Neural cell (in vitro differentiated cells): ENCODE results near the gene CTNNA1. TPM values are rescaled to one million over a fixed set of nuclear protein-coding genes. Genes with fewer than 3 reads are reported as not detected.

ENCODE experiments used
- H2AFZ ChIP-seq: fragments of 200-600, 300-800 bp; sonication (generic), shearing (Covaris generic); 2 replicates; pipeline ENCODE4 v1.6.0; 2014; ENCODE audit warnings: low read depth, mild to moderate bottlenecking, antibody characterized with exemption, low read length, moderate library complexity
- H3F3A ChIP-seq: fragments of 200-600 bp; shearing (Covaris generic); 2 replicates; pipeline ENCODE4 v1.6.1; 2016; ENCODE audit warnings: mild to moderate bottlenecking, moderate library complexity, mixed read lengths, antibody characterized with exemption, low read length; ENCODE audit not compliant: insufficient read depth, poor library complexity, severe bottlenecking
- H3K27ac ChIP-seq: fragments of 200-600, 300-800 bp; sonication (generic), shearing (Covaris generic); 2 replicates; pipeline ENCODE4 v1.5.1; 2014; ENCODE audit warnings: mild to moderate bottlenecking, low read length, moderate library complexity
- H3K27me3 ChIP-seq: fragments of 300-800, 200-600 bp; sonication (generic), shearing (Covaris generic); 2 replicates; pipeline ENCODE4 v1.6.0; 2014; ENCODE audit warnings: mild to moderate bottlenecking, low read depth, low read length, moderate library complexity; ENCODE audit not compliant: insufficient read depth
- H3K36me3 ChIP-seq: fragments of 300-800, 200-600 bp; sonication (generic), shearing (Covaris generic); 2 replicates; pipeline ENCODE4 v1.5.1; 2014; ENCODE audit warnings: mild to moderate bottlenecking, antibody characterized with exemption, low read length, moderate library complexity; ENCODE audit not compliant: insufficient read depth
- H3K4me2 ChIP-seq: fragments of 300-800, 200-600 bp; sonication (generic), shearing (Covaris generic); 2 replicates; pipeline ENCODE4 v1.6.0; 2014; ENCODE audit warnings: mild to moderate bottlenecking, low read length
- H3K4me3 ChIP-seq: fragments of 300-800, 200-600 bp; sonication (generic), shearing (Covaris generic); 2 replicates; pipeline ENCODE4 v1.5.1; 2014; ENCODE audit warnings: mild to moderate bottlenecking, low read length, moderate library complexity
- H3K79me2 ChIP-seq: fragments of 200-600 bp; shearing (Covaris generic); replicated peaks from 2 replicates; pipeline ENCODE4 v1.6.0; 2014; ENCODE audit warnings: mild to moderate bottlenecking, low read length, moderate library complexity; ENCODE audit not compliant: insufficient read depth
- H3K9ac ChIP-seq: fragments of 300-800, 200-600 bp; sonication (generic), shearing (Covaris generic); 2 replicates; pipeline ENCODE4 v1.6.1; 2016; ENCODE audit warnings: mild to moderate bottlenecking, low read length, mixed read lengths
- H3K9me2 ChIP-seq: fragments of 200-600 bp; shearing (Covaris generic); 2 replicates; pipeline ENCODE4 v1.6.1; 2016; ENCODE audit warnings: mild to moderate bottlenecking, low read length, mixed read lengths; ENCODE audit not compliant: insufficient read depth
- H3K9me3 ChIP-seq: fragments of 200-600, 300-800 bp; sonication (generic), shearing (Covaris generic); 2 replicates; pipeline ENCODE4 v1.6.1; 2016; ENCODE audit warnings: mild to moderate bottlenecking, mixed run types, low read length, moderate library complexity, mixed read lengths
- H4K20me1 ChIP-seq: fragments of 200-600 bp; shearing (Covaris generic); 2 replicates; pipeline ENCODE4 v1.6.1; 2016; ENCODE audit warnings: mild to moderate bottlenecking, mixed run types; ENCODE audit not compliant: insufficient read depth
- EP300 ChIP-seq: fragments of 450-650 bp; conservative IDR thresholded peaks from 2 replicates; pipeline ENCODE4 v1.6.1; 2014; ENCODE audit warnings: antibody characterized with exemption, mild to moderate bottlenecking, moderate library complexity; ENCODE audit not compliant: poor library complexity, severe bottlenecking
- EZH2 ChIP-seq: fragments of 200-600, 300-800 bp; shearing (Covaris generic), sonication (generic); IDR thresholded peaks from 2 replicates; pipeline ENCODE4 v1.6.1; 2014; ENCODE audit warnings: antibody characterized with exemption, low read length, borderline replicate concordance, mild to moderate bottlenecking; ENCODE audit not compliant: insufficient read depth, poor library complexity, severe bottlenecking
- MXI1 ChIP-seq: fragments of 450-650 bp; conservative IDR thresholded peaks from 2 replicates; pipeline ENCODE4 v1.6.1; 2014; ENCODE audit warnings: antibody characterized with exemption, mild to moderate bottlenecking; ENCODE audit not compliant: poor library complexity, severe bottlenecking
- POLR2AphosphoS5 ChIP-seq: IDR thresholded peaks from 2 replicates; pipeline ENCODE4 v1.6.1; 2012
- RAD21 ChIP-seq: fragments of 450-650 bp; conservative IDR thresholded peaks from 2 replicates; pipeline ENCODE4 v1.6.1; 2014; ENCODE audit warnings: antibody characterized with exemption, mild to moderate bottlenecking, moderate library complexity
- SMC3 ChIP-seq: fragments of 450-650 bp; conservative IDR thresholded peaks from 2 replicates; pipeline ENCODE4 v1.6.1; 2014; ENCODE audit warnings: antibody characterized with exemption, mild to moderate bottlenecking, moderate library complexity; ENCODE audit not compliant: poor library complexity
- TAF1 ChIP-seq: IDR thresholded peaks from 2 replicates; pipeline ENCODE4 v1.6.1; 2012; ENCODE audit warnings: low read depth
- polyA plus RNA-seq: library from polyadenylated mRNA; depleted of rRNA; stranded (reverse); fragments of >200 nt; gene quantifications from 2 replicates; pipeline ENCODE4 v1.2.3, GENCODE V29; 2014
- TF ChIP-seq, protein P1 (sequence below): fragments of 450-650 bp; IDR thresholded peaks from 2 replicates; pipeline ENCODE4 v1.5.1; 2014; ENCODE audit warnings: antibody characterized with exemption, mild to moderate bottlenecking, moderate library complexity; ENCODE audit not compliant: poor library complexity, severe bottlenecking
- TF ChIP-seq, protein P2 (sequence below): IDR thresholded peaks from 2 replicates; pipeline ENCODE4 v1.6.1; 2012; ENCODE audit warnings: borderline replicate concordance

Gene CTNNA1
- polyA plus RNA-seq, 1 donor from 2014 or later, result 87.9 TPM

DNA sequence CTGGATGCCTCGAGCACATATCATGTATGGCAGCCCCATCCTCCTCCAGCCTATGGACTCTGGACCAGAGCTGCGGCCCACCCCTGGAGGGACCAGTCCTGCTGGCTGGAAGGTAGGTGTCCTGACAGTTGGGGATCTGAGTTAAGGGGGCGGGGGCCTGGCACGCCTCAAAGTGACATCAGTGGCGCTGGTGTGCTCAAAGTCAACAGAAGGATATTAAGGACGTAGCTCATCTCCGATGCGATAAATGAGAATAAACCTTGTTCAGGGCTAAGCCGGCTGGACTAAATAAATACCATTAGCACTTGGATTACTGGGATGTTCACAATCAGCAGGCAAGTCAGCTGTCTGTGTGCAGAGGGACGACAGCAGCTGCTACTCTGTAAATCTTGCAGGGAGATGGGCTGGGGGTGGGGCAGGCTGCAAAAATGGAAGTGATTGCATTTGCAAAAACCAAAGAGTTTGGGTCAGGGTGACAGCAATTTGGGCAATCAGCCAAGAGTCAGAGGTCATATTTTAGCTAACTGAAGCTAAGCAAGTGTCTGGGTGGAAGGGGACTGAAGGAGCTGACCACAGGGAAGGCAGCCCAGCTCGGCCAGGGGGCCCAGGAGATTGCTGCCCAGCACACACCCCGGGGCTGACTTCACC, 201.9 kb downstream of the CTNNA1 start:
- Histone ChIP-seq H3K27ac (no peak overlapping the region), H3K4me2 (no peak overlapping the region)

DNA sequence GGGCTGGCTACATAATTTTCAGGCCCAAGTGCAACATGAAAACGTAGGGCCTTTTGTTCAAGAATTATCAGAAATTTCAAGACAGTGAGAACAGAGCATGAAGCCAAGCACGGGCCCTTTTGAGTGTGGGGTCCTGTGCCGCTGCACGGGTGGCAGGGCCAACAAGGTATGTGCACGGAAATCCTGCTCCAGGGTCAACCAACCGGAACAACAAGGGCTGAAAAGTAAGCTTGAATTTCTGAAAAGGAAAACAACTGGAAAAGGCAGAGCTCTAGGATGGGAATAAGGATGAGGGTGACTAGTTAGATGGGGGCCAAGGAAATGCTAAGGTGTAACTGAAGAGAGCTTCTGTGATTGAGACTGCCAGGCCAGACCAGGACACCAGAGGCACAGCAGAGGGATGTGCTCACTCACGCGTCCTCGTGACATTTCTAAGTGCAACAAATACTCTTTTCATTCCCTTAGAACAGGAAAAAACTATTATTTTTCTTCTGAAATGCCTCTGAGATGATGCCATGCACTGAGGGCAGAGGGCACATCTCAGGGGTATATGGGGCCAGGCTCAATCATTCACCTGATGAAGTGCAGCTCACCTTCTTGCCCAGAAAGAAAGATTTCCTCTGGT, 202.6 kb downstream of the CTNNA1 start:
- Histone ChIP-seq H3K79me2 (no peaks in the 10 kb centered on the region), H3K9me2 (no peaks in the 10 kb centered on the region), H3K36me3 (no peaks in the 10 kb centered on the region), H3K9ac (no peak overlapping the region), H3K9me3 (no peaks in the 10 kb centered on the region), H3F3A (no peaks in the 10 kb centered on the region), H2AFZ (no peak overlapping the region), H3K4me2 (no peak overlapping the region), H4K20me1 (no peaks in the 10 kb centered on the region), H3K27me3 (no peaks in the 10 kb centered on the region), H3K4me3 (no peak overlapping the region), H3K27ac (no peak overlapping the region)
- TF ChIP-seq TAF1, result no peak
- TF ChIP-seq, protein P1, sequence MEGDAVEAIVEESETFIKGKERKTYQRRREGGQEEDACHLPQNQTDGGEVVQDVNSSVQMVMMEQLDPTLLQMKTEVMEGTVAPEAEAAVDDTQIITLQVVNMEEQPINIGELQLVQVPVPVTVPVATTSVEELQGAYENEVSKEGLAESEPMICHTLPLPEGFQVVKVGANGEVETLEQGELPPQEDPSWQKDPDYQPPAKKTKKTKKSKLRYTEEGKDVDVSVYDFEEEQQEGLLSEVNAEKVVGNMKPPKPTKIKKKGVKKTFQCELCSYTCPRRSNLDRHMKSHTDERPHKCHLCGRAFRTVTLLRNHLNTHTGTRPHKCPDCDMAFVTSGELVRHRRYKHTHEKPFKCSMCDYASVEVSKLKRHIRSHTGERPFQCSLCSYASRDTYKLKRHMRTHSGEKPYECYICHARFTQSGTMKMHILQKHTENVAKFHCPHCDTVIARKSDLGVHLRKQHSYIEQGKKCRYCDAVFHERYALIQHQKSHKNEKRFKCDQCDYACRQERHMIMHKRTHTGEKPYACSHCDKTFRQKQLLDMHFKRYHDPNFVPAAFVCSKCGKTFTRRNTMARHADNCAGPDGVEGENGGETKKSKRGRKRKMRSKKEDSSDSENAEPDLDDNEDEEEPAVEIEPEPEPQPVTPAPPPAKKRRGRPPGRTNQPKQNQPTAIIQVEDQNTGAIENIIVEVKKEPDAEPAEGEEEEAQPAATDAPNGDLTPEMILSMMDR, result no peak
- no peak for TF ChIP-seq EZH2
- TF ChIP-seq RAD21, result no peak
- no peak for TF ChIP-seq SMC3
- no peak for TF ChIP-seq EP300
- no peak for TF ChIP-seq POLR2AphosphoS5
- no peak for TF ChIP-seq MXI1
- TF ChIP-seq, protein P2, sequence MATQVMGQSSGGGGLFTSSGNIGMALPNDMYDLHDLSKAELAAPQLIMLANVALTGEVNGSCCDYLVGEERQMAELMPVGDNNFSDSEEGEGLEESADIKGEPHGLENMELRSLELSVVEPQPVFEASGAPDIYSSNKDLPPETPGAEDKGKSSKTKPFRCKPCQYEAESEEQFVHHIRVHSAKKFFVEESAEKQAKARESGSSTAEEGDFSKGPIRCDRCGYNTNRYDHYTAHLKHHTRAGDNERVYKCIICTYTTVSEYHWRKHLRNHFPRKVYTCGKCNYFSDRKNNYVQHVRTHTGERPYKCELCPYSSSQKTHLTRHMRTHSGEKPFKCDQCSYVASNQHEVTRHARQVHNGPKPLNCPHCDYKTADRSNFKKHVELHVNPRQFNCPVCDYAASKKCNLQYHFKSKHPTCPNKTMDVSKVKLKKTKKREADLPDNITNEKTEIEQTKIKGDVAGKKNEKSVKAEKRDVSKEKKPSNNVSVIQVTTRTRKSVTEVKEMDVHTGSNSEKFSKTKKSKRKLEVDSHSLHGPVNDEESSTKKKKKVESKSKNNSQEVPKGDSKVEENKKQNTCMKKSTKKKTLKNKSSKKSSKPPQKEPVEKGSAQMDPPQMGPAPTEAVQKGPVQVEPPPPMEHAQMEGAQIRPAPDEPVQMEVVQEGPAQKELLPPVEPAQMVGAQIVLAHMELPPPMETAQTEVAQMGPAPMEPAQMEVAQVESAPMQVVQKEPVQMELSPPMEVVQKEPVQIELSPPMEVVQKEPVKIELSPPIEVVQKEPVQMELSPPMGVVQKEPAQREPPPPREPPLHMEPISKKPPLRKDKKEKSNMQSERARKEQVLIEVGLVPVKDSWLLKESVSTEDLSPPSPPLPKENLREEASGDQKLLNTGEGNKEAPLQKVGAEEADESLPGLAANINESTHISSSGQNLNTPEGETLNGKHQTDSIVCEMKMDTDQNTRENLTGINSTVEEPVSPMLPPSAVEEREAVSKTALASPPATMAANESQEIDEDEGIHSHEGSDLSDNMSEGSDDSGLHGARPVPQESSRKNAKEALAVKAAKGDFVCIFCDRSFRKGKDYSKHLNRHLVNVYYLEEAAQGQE, result no peak

More for the DNA sequence above, 201.9 kb downstream of the CTNNA1 start:
- H3K4me3 ChIP-seq, result no peak overlapping the region
- no peaks in the 10 kb centered on the region for H3F3A ChIP-seq
- no peaks in the 10 kb centered on the region for H3K79me2 ChIP-seq
- no peak overlapping the region for H3K9ac ChIP-seq
- no peaks in the 10 kb centered on the region for H3K36me3 ChIP-seq
- H4K20me1 ChIP-seq, result no peaks in the 10 kb centered on the region
- H3K27me3 ChIP-seq, result no peaks in the 10 kb centered on the region
- no peak overlapping the region for H2AFZ ChIP-seq
- no peaks in the 10 kb centered on the region for H3K9me3 ChIP-seq
- H3K9me2 ChIP-seq, result no peaks in the 10 kb centered on the region
- TF ChIP-seq POLR2AphosphoS5, result no peak
- TF ChIP-seq SMC3, result no peak
- no peak for TF ChIP-seq EZH2
- no peak for TF ChIP-seq RAD21
- no peak for TF ChIP-seq TAF1
- no peak for TF ChIP-seq EP300
- TF ChIP-seq, protein P2, result no peak
- TF ChIP-seq MXI1, result no peak
- TF ChIP-seq, protein P1, result no peak
